ENCODE data around the gene SLC25A4. TPM values are rescaled to one million over a fixed set of nuclear protein-coding genes. Genes with fewer than 3 reads are reported as not detected.
"Not testable (repeated sequence)": the region's sequence is repeated elsewhere in the genome, so short reads cannot be mapped to it uniquely, and the experiment has no call there.

Gene SLC25A4
- polyA plus RNA-seq, 5 donors: 12.8 to 22.8 (median 15.0) TPM

DNA sequence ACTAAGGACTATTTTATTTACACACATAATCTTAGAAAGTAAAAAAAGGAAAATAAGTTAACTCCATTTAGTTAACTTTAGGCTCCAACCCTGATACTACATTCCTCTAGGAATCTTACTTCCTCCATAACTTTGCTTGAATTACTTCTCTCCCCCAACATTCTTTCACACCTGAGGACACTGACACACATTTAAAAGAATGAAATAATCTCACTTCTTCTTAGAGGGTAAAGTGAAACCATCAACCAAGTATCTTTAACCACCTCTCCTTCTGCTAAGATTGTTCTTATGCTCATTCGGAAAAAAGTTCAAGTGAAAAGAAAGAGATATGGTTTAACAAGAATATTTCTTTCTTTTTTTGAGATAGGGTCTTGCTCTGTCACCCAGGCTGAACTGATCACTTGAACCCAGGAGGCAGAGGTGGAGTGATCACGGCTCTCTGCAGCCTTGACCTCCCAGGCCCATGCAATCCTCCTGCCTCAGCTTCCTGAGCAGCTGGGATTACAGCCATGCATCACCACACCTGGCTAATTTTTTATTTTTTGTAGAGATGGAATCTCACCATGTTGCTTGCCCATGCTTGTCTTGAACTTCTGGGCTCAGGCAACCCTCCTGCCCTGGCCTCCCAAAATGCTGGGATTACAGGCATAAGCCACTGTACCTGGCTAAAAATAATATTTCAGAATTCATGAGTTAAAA lies 28.5 kb downstream of the SLC25A4 start:
- DNase-seq: no peak

DNA sequence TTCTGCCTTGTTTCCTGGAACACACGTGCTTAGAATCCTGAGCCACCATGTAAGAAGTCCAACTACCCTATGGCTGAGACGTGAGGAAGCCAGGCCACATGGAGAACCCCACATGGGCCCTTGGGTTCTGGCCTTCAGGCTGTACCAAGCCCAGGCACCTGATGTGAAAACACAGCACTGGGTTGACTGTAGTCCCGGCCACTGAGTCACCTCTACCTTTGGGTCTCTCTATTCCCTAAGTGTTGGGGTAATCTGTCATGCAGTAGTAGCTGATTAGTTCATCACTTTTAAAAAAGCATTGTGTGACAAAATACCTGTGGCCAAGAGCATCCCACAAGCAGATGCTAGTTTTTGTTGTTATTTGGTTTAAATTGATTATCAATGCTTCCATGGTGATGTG lies 36.4 kb downstream of the SLC25A4 start:
- DNase-seq: no peak

DNA sequence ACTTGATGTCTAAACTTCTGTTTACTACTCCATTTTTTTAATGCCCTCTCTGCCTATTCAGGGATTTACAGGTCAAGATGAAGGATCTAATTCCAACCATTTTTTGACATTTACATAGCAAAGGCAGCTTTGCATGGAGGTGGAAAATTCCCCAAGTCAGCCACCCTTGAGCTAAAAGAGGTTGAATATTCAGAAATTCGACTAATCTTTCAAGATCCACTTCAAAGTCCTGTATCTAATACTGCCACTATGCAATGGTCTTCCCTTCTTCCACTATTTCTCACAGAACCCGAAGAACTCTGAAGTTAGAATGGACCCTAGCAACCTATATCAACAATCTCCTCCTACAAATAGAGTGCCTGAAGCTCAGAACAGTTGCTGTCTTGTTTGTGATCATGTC lies 39.2 kb downstream of the SLC25A4 start:
- no peak for DNase-seq

DNA sequence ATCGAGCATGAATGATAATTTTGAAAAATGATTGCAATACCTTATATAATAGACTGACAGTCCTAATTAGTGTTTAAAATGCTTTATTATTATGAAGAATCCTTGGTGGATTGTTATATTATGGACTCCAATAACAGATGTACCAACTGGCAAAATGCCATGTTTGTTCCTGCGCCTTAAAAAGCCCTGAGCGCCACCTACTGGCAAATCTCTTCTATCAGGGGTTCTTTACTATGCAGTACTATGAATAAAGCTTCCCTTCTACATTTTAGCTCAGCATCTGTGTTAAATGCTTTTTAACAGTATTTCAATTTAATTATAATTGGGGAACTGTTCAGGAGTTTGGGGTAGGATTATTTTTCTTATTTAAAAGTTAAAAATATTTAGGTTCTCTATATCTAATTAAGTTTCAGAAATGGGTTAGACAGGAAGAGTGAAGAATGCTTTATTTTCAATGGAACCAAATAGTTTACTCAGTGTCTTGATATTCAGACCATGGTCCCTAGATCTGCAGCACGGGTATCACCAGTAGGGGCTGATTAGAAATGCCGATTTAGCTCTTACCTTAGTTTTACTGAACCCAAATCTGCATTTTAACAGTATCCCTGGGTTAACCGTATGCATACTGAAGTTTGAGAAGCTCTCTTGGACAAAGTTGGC lies 40.7 kb downstream of the SLC25A4 start:
- DNase-seq: peak; percentile 77 to 83

DNA sequence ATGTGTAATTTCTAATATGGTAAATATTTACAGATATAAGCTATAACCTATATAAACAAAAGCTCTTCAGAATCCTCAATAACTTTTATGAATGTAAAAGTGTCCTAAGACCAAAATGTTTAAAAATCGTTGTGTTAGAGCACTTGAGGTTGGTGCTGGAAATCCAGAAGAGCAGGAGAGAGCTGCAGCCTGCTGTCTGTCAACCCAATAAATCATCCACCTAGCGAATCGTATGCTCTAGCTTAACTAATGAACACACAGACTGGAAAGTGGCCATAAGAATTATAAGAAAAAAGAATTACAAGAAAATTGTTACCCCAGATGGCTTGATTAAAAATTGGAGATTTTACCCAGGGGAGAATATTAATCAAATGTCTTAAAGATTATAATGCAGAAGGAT lies 43.7 kb downstream of the SLC25A4 start:
- DNase-seq: no peak

DNA sequence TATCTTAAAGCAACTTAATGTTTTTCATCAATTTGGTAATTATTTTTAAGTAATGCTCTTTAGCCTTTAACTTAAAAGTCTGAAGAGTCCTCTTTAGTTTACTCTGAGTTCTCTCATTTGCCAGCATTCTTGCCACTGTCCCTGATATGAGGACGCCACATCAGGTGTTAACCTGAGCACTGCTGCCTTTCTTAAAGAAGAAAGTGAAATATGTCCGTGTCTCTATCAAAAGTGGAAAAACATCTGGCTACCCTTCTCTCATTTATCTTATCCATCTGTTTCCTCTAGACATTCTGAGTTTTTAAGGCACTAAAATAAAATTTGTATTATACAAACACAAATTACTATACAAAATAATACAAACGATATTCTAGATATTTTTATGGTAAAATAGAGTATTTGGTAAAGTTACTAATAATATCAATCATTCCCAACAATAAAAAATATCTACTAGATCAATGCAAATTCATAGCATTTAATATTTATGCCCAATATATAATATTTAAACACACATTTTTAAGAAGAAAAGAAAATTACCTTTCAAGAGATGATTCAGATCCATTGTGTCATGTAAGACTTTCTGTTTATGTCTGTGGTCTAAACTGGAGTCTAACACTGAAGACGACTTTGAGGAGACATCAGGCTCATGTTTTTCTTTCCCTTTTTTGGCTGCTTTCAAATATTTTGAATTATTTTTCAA lies 46.7 kb downstream of the SLC25A4 start:
- no peak for DNase-seq

DNA sequence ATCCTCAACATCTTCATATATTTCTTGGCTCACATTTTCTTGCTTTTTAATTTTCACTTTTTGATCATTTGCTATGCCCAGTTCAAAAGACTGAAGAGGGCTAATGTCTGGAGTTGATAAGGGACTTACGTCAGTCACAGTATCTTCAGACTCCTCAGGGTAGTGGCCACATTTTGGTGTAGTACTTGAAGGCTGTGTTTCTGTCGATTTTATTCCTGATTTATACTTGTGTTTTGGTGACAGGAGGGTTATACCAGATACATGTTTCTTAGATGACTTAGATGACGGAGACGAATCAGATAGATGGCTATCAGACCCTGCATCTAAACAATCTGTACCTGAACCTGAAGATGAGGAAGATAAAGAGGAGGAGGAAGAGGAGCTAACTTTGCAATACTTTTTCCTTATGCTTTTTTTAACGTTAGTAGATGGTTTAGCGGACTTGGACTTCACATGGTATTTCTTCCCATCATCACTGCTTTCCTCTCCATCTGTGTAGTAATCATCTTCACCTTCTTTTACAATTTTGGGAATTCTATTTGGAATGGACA lies 47.3 kb downstream of the SLC25A4 start:
- DNase-seq: no peak

DNA sequence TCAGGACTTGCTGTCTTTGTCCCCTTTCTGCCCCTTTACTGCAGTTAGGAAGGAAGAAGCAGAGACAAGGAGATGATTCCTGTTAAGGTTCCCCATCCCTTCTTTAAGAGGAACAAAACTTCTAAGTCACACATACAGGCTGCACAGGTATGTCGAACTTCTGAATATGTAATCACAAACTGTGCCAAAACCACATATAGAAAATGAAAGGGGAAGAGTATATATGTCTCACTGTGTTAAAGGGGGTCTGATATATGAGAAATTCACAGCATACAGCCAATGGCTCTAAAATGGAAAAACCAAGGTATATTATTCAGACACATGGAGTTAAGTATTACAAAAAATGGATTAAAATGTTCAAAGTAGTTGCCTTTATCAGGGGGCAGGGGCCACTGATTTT lies 49.0 kb downstream of the SLC25A4 start:
- no peak for DNase-seq

DNA sequence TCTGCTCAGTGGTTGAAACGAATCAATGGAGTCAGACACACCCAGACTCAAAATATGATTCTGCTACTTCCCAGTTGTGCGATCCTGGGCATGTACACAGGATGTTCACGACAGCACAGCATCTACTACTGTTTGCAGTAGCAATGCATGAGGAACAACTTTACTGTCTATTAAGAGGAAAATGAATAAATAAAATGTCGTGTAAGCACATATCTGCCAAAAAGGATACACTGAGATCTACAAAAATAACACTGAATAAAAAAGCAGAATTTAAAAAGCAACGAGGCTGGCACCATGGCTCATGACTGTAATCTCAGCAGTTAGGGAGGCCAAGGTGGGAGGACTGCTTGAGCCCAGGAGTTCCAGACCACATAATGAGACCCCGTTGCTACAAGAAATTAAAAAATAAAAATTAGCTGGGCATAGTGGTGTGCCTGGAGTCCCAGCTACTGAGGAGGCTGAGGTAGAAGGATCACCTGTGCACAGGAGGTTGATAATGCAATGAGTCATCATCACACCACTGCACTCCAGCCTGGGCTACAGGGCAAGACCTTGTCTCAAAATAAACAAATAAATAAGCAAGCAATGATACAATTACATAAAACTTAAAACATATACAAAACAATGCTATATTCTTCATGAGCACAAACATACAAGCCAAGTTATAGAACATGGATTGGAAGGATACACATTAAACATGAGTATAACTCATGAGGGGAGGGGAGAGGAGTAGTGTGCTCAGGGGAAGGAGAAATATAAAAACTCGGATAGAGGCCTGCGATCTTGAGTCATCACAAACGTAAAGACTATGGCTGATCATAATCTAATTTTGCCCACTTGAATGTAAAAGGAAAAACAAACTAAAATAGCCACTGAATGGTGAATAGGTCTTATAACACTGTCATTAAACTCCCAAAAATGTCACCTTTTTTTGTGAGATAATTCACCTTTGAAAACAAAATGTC lies 52.1 kb downstream of the SLC25A4 start:
- DNase-seq: no peak

DNA sequence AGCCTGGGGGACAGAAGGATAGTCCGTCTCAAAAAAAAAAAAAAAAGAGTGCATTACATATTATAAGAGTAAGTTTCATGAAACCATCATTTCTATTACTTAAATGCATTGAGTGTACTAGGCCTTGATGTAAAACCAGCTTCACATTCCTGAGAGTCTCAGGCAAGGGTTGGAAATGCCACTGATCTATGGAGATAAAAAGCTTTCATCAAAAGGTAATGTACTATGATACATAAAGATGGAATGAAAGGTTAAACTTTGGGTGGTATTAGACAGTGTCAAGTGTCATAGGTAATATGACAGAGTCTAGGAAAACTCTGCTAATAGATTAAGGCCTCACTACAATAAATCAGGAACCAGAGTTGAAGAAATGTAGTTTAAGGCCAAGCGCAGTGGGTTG lies 53.4 kb downstream of the SLC25A4 start:
- no peak for DNase-seq

DNA sequence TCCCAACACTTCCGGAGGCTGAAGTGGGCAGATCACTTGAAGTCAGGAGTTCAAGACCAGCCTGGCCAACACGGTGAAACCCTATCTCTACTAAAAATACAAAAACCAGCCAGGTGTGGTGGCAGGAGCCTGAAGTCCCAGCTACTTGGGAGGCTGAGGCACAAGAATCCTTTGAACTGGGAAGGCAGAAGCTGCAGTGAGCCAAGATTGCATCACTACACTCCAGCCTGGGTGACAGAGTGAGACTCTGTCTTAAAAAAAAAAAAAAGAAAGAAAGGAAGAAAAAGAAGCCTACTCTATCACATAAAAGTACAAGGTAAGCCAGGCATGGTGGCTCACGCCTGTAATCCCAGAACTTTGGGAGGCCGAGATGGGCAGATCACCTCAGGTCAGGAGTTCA lies 55.1 kb downstream of the SLC25A4 start:
- not testable (repeated sequence) for DNase-seq

Other genes starting within 250 kb of the SLC25A4 start
- gene HELT, start 124.8 kb upstream of the SLC25A4 start, polyA plus RNA-seq (ENCODE audit: insufficient read depth in 1 of 5, insufficient read length in 5 of 5, low replicate concordance in 1 of 5): not detected
- 10 to 100 TPM; 29.0 to 49.1 (median 42.8) TPM for gene CFAP97, start 60.7 kb downstream of the SLC25A4 start, polyA plus RNA-seq (ENCODE audit: insufficient read depth in 1 of 5, insufficient read length in 5 of 5, low replicate concordance in 1 of 5)
- gene SNX25, start 66.3 kb downstream of the SLC25A4 start, polyA plus RNA-seq (ENCODE audit: insufficient read depth in 1 of 5, insufficient read length in 5 of 5, low replicate concordance in 1 of 5): 10 to 100 TPM; 13.8 to 19.2 (median 18.3) TPM